A549 (cell line): ENCODE data around the gene TGOLN2. TPM values are rescaled to one million over a fixed set of nuclear protein-coding genes. Genes with fewer than 3 reads are reported as not detected.

ENCODE experiments used
- ATAC-seq, 2 experiments: fragments of 200-7000 bp in 1 of 2; fragments of >200 bp in 1 of 2; cut with Nextera tagmentation in 1 of 2; cut with Tn5 transposase in 1 of 2; 3 replicates each; pipeline versions ENCODE4 v1.8.0 to v1.9.1; 2018 to 2020; ENCODE audit warnings: mild to moderate bottlenecking in 1 of 2, moderate library complexity in 1 of 2
- CTCF ChIA-PET: fragments of 300-600 bp; sonication (Branson Sonifier 250); formaldehyde crosslinking; extraction: SDS; loops from one replicate; lab custom pipeline; 2021; ENCODE audit warnings: antibody characterized with exemption, inconsistent platforms; lab: Yijun Ruan, JAX
- POLR2A ChIA-PET: fragments of 350-600 bp; formaldehyde crosslinking; extraction: SDS; loops from one replicate; lab custom pipeline; 2021; ENCODE audit warnings: antibody characterized with exemption, inconsistent platforms; lab: Yijun Ruan, JAX
- DNase-seq, 2 experiments: peaks; one replicate each; pipeline versions ENCODE4 v3.0.0 to v3.0.0-alpha.2; 2011 to 2016; ENCODE audit warnings: low read depth in 1 of 2, low spot score in 1 of 2
- FAIRE-seq: peaks from 2 replicates; lab custom pipeline; 2011; peaks lifted over from hg19 to GRCh38; lab: Jason Lieb, UNC
- H3K27ac ChIP-seq, 2 experiments: fragments of >200 bp; sonication (Bioruptor Twin); formaldehyde crosslinking; 3 replicates each; pipeline ENCODE4 v1.5.1; 2016 to 2017
- H3K4me1 ChIP-seq: fragments of >200 bp; sonication (Bioruptor Twin); formaldehyde crosslinking; 3 replicates; pipeline ENCODE4 v1.6.1; 2016
- H3K4me2 ChIP-seq: fragments of >200 bp; sonication (Bioruptor Twin); formaldehyde crosslinking; 3 replicates; pipeline ENCODE4 v1.6.1; 2016
- H3K4me3 ChIP-seq: fragments of >200 bp; sonication (Bioruptor Twin); formaldehyde crosslinking; 3 replicates; pipeline ENCODE4 v1.5.1; 2016
- H3K9me3 ChIP-seq: fragments of >200 bp; sonication (Bioruptor Twin); formaldehyde crosslinking; 3 replicates; pipeline ENCODE4 v1.6.1; 2016
- CHD2 ChIP-seq: fragments of 150-350 bp; IDR thresholded peaks from 2 replicates; pipeline ENCODE4 v1.6.1; 2014; ENCODE audit warnings: low read length; ENCODE audit not compliant: partially characterized antibody
- CHD4 ChIP-seq: fragments of 200-600 bp; sonication (generic); IDR thresholded peaks from 2 replicates; pipeline ENCODE4 v1.6.1; 2016; ENCODE audit warnings: antibody characterized with exemption, mild to moderate bottlenecking, borderline replicate concordance
- ESRRA ChIP-seq: fragments of 150-350 bp; IDR thresholded peaks from 2 replicates; pipeline ENCODE4 v1.6.1; 2014; ENCODE audit warnings: mild to moderate bottlenecking, low read length, borderline replicate concordance
- FOSB ChIP-seq: fragments of 250-450 bp; sonication (Bioruptor Pico); IDR thresholded peaks from 2 replicates; pipeline ENCODE4 v1.5.0; 2020; ENCODE audit warnings: mild to moderate bottlenecking, moderate library complexity
- HOXB5 ChIP-seq: fragments of 250-450 bp; sonication (Bioruptor Pico); IDR thresholded peaks from 2 replicates; pipeline ENCODE4 v1.5.0; 2020; ENCODE audit warnings: mild to moderate bottlenecking, moderate library complexity
- JUNB ChIP-seq: fragments of >200 bp; sonication (Bioruptor Twin); formaldehyde crosslinking; IDR thresholded peaks from 2 replicates; pipeline ENCODE4 v1.6.1; 2016
- KDM5A ChIP-seq: fragments of 200-600 bp; sonication (generic); IDR thresholded peaks from 2 replicates; pipeline ENCODE4 v1.6.1; 2016; ENCODE audit warnings: antibody characterized with exemption, mild to moderate bottlenecking
- MAFK ChIP-seq: fragments of 450-650 bp; IDR thresholded peaks from 2 replicates; pipeline ENCODE4 v1.6.1; 2014; ENCODE audit not compliant: partially characterized antibody
- MAZ ChIP-seq: fragments of 150-350 bp; IDR thresholded peaks from 2 replicates; pipeline ENCODE4 v1.6.1; 2014; ENCODE audit warnings: antibody characterized with exemption, low read depth, low read length, borderline replicate concordance
- PHF8 ChIP-seq: fragments of 200-600 bp; sonication (generic); IDR thresholded peaks from 2 replicates; pipeline ENCODE4 v1.6.1; 2016; ENCODE audit warnings: low read depth, mild to moderate bottlenecking, antibody characterized with exemption, moderate library complexity, borderline replicate concordance
- POLR2A ChIP-seq: IDR thresholded peaks from 2 replicates; pipeline ENCODE4 v1.6.1; 2012; ENCODE audit warnings: mild to moderate bottlenecking, low read length
- POLR2AphosphoS2 ChIP-seq: conservative IDR thresholded peaks from 2 replicates; pipeline ENCODE4 v1.6.1; 2012; ENCODE audit warnings: low read length, improper control_type of control experiment, inconsistent platforms
- RARB ChIP-seq: fragments of 250-450 bp; sonication (Bioruptor Pico); IDR thresholded peaks from 2 replicates; pipeline ENCODE4 v1.8.0; 2021; ENCODE audit warnings: mild to moderate bottlenecking, moderate library complexity
- SMC3 ChIP-seq: fragments of >200 bp; sonication (Bioruptor Twin); formaldehyde crosslinking; IDR thresholded peaks from 3 replicates; pipeline ENCODE4 v1.6.1; 2018; ENCODE audit warnings: inconsistent platforms
- TP53 ChIP-seq: fragments of 250-450 bp; sonication (Bioruptor Pico); IDR thresholded peaks from 2 replicates; pipeline ENCODE4 v1.5.0; 2021; ENCODE audit warnings: mild to moderate bottlenecking, moderate library complexity
- ZFP36 ChIP-seq: fragments of 450-650 bp; IDR thresholded peaks from 2 replicates; pipeline ENCODE4 v1.6.1; 2014; ENCODE audit warnings: borderline replicate concordance; ENCODE audit not compliant: partially characterized antibody
- ZNF302 ChIP-seq: fragments of 250-450 bp; sonication (Bioruptor Pico); IDR thresholded peaks from 2 replicates; pipeline ENCODE4 v1.9.0; 2021; ENCODE audit warnings: inconsistent platforms, mild to moderate bottlenecking, moderate library complexity
- ZSCAN20 ChIP-seq: fragments of 250-450 bp; sonication (Bioruptor Pico); IDR thresholded peaks from 2 replicates; pipeline ENCODE4 v1.8.0; 2022; ENCODE audit warnings: mild to moderate bottlenecking, moderate library complexity
- WGBS: methylation state at CpG from one replicate; pipeline ENCODE4 v1.1.6; 2017; ENCODE audit errors: missing lambda C conversion rate; 5-methylcytosine and 5-hydroxymethylcytosine counted together
- polyA plus RNA-seq, 4 experiments: library from polyadenylated mRNA; depleted of rRNA in 3 of 4; stranded (reverse); fragments of >200 nt; fragmentation: RNase III in 1 of 4; extraction: RNeasy Plus Mini Kit Qiagen cat#74134 plus additional on column Dnase treatment in 1 of 4; gene quantifications; 2 replicates in 3 of 4; 3 replicates in 1 of 4; pipeline ENCODE4 v1.2.3, GENCODE V29; 2011 to 2017
- TF ChIP-seq, protein P1 (sequence below): fragments of 250-450 bp; sonication (Bioruptor Pico); IDR thresholded peaks from 2 replicates; pipeline ENCODE4 v1.5.0; 2020; ENCODE audit warnings: low read depth, mild to moderate bottlenecking, moderate library complexity
- TF ChIP-seq, protein P2 (sequence below): IDR thresholded peaks from 2 replicates; pipeline ENCODE4 v1.6.1; 2012
- TF ChIP-seq, protein P3 (sequence below): fragments of >200 bp; sonication (Bioruptor Twin); formaldehyde crosslinking; IDR thresholded peaks from 3 replicates; pipeline ENCODE4 v1.6.1; 2016
- TF ChIP-seq, protein P4 (sequence below): fragments of 450-650 bp; IDR thresholded peaks from 2 replicates; pipeline ENCODE4 v1.6.1; 2014; ENCODE audit warnings: antibody characterized with exemption

Gene TGOLN2
- polyA plus RNA-seq, 2 of the 4 experiments (the other 2 are of a cell fraction): 97.1 to 177 TPM

DNA sequence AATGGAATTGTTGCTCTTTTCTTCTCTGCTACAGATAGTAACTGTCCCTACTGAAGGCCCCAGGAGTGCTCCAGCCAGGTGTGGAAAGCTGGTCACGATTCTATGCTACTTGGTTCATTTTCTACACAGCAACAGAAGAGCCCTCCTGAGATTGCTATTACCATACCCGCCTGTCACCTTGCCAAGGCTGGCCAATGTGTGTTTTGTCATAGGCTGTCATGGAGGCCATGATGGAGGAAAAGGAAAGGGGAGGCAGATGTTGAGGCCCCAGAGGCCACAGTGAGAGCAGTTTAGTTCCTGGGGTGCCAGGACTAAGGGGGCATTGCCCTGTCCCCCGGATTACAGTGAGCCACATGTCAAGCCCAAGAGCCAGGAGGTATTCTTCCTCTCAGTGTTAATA lies 27.7 kb upstream of the TGOLN2 start:
- H3K4me1 ChIP-seq: peaks cover 15% of the 10 kb centered on the region
- ChIA-PET POLR2A (interaction anchor here (0.6 to 2.4 kb wide), 5 partner anchors 9 to 239 kb away, joined by 3 to 25 read pairs (median 4); partner anchors contain the start of genes GGCX and MAT2A), CTCF (interaction anchor here (1.1 to 3.2 kb wide), 7 partner anchors 10 to 183 kb away, joined by 3 to 16 read pairs (median 5); partner anchors contain the start of genes MAT2A and SH2D6)
- no peak for ATAC-seq
- no peak for TF ChIP-seq POLR2A
- TF ChIP-seq, protein P1, sequence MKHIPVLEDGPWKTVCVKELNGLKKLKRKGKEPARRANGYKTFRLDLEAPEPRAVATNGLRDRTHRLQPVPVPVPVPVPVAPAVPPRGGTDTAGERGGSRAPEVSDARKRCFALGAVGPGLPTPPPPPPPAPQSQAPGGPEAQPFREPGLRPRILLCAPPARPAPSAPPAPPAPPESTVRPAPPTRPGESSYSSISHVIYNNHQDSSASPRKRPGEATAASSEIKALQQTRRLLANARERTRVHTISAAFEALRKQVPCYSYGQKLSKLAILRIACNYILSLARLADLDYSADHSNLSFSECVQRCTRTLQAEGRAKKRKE (CRISPR knock-in tag): no peak
- no peak for TF ChIP-seq ESRRA
- no peak for TF ChIP-seq ZNF302 (CRISPR knock-in tag)
- peak overlapping the region; percentile 88 for H3K4me2 ChIP-seq
- peak overlapping the region; percentile 85 to 89 for H3K27ac ChIP-seq
- no peak for FAIRE-seq
- DNase-seq: no peak
- WGBS: 66% methylated on average over 3 of the region's 3 CpGs
- peak overlapping the region; percentile 83 for H3K4me3 ChIP-seq
- no peaks in the 10 kb centered on the region for H3K9me3 ChIP-seq

DNA sequence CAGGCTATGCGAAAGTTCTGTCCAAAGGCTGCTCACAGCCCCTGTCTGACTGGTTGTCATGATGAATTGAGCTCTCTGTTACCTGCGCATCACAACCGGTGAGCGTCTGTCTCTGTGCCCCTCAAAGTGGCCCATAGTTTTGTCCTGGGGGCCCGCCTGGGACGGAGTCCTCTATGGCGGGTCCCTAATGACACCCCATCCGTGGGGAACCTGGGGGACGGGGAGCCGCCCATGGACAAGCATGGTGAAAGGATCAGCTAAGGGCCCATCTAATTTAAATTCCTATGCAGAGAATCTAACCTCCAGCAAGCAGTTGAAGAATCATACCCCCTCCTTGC lies 27.3 kb upstream of the TGOLN2 start:
- Histone ChIP-seq H3K4me3 (peak overlapping the region; percentile 83), H3K4me1 (peaks cover 15% of the 10 kb centered on the region), H3K27ac (peak overlapping the region; percentile 85 to 89), H3K4me2 (peak overlapping the region; percentile 88), H3K9me3 (no peaks in the 10 kb centered on the region)
- ATAC-seq (peak in 1 of 2 experiments; percentile 3; a peak in 4 of 6 replicates), FAIRE-seq (no peak), DNase-seq (no peak)
- TF ChIP-seq PHF8: peak; percentile 79; the same call in 1 of the 2 replicates
- TF ChIP-seq ZFP36: no peak
- TF ChIP-seq, protein P2, sequence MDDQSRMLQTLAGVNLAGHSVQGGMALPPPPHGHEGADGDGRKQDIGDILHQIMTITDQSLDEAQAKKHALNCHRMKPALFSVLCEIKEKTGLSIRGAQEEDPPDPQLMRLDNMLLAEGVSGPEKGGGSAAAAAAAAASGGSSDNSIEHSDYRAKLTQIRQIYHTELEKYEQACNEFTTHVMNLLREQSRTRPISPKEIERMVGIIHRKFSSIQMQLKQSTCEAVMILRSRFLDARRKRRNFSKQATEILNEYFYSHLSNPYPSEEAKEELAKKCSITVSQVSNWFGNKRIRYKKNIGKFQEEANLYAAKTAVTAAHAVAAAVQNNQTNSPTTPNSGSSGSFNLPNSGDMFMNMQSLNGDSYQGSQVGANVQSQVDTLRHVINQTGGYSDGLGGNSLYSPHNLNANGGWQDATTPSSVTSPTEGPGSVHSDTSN: no peak
- TF ChIP-seq, protein P3, sequence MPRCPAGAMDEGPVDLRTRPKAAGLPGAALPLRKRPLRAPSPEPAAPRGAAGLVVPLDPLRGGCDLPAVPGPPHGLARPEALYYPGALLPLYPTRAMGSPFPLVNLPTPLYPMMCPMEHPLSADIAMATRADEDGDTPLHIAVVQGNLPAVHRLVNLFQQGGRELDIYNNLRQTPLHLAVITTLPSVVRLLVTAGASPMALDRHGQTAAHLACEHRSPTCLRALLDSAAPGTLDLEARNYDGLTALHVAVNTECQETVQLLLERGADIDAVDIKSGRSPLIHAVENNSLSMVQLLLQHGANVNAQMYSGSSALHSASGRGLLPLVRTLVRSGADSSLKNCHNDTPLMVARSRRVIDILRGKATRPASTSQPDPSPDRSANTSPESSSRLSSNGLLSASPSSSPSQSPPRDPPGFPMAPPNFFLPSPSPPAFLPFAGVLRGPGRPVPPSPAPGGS: no peak
- TF ChIP-seq JUNB: no peak
- TF ChIP-seq, protein P4, sequence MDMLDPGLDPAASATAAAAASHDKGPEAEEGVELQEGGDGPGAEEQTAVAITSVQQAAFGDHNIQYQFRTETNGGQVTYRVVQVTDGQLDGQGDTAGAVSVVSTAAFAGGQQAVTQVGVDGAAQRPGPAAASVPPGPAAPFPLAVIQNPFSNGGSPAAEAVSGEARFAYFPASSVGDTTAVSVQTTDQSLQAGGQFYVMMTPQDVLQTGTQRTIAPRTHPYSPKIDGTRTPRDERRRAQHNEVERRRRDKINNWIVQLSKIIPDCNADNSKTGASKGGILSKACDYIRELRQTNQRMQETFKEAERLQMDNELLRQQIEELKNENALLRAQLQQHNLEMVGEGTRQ: no peak
- POLR2A ChIA-PET: interaction anchor here (0.6 to 2.4 kb wide), 10 partner anchors 9 to 438 kb away, joined by 3 to 31 read pairs (median 4); partner anchors contain the start of genes GGCX, MAT2A and TGOLN2
- WGBS: 10% methylated on average over 10 of the region's 10 CpGs
- CTCF ChIA-PET: interaction anchor here (0.8 to 3.2 kb wide), 9 partner anchors 10 to 184 kb away, joined by 3 to 16 read pairs (median 5); partner anchors contain the start of genes MAT2A and SH2D6

DNA sequence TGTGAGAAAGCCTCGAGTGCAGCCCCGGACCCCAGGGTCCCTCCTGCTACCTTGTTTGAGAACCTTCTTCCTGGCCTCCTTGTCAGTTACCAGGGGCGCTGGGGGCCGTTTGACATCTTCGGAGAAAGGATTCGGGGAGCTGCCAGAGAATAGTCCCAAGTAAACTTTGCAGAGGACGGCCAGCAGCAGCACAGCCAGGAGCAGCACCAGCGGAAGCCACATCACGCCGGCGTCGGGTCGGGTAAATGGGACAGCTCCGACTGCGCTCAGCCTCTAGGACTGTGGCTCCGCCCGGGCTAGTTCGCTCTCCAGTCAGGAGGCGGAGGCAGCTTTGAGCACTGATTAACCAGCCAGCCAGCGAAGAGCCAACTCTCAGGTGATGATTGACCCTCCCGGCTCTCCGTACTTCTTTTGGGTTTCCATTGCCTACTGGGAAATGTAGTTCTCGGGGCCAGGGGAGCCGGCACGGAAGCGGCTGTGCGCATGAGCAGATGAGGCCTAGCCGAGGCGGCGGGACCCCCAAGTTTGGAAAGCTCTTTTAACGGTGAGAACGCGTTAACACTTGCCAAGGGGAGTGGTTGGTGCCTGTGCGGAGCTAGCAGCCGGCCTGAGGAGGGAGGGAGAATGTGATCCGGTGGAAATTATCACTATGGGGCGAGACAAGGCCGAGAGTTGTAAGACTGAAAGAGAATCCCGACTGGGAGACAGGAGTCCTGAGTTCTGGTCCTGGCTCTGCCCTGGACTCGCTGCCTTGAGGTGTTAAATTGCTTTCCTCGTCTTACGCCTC lies 26.7 kb upstream of the TGOLN2 start, which contains the start of the genes ELMOD3 and RETSAT:
TSS of gene ELMOD3 (plus strand) at position 484 of the 787 bp plus-strand sequence. CDS start 2,430 bp downstream, outside the sequence.
TSS of gene RETSAT (minus strand) at position 243 of the 787 bp plus-strand sequence. CDS start at position 222, 21 bp downstream.
- H3K4me3 ChIP-seq: peak within 1 kb of the TSS; percentile 83
- H3K9me3 ChIP-seq: no peaks in the 10 kb centered on the region
- ChIA-PET CTCF (interaction anchor here (0.6 to 3.2 kb wide), 12 partner anchors 9 to 184 kb away, joined by 3 to 16 read pairs (median 4); partner anchors contain the start of genes MAT2A, SH2D6 and TGOLN2), POLR2A (interaction anchor here (0.6 to 2.4 kb wide), 13 partner anchors 8 to 439 kb away, joined by 3 to 31 read pairs (median 4); partner anchors contain the start of genes GGCX, MAT2A and TGOLN2)
- peaks cover 15% of the 10 kb centered on the region for H3K4me1 ChIP-seq
- DNase-seq (peak; percentile 98 to 100), FAIRE-seq (peak; percentile 43), ATAC-seq (peak; percentile 94 to 99)
- WGBS: under 1% methylated on average over 40 of the region's 42 CpGs
- H3K4me2 ChIP-seq: peak within 1 kb of the TSS; percentile 88
- H3K27ac ChIP-seq: peak within 1 kb of the TSS; percentile 85 to 91
- no peak for TF ChIP-seq RARB
- no peak for TF ChIP-seq MAZ
- TF ChIP-seq, protein P3: peak; percentile 95
- no peak for TF ChIP-seq POLR2AphosphoS2
- no peak for TF ChIP-seq CHD4
- TF ChIP-seq SMC3: no peak
- no peak for TF ChIP-seq ZSCAN20 (CRISPR knock-in tag)
- TF ChIP-seq JUNB: no peak
- TF ChIP-seq MAFK: no peak
- no peak for TF ChIP-seq KDM5A
- TF ChIP-seq FOSB (CRISPR knock-in tag): no peak
- no peak for TF ChIP-seq HOXB5
- no peak for TF ChIP-seq TP53 (CRISPR knock-in tag)
- no peak for TF ChIP-seq CHD2
